ENCODE measurements around the gene NOTUM. TPM values are rescaled to one million over a fixed set of nuclear protein-coding genes. Genes with fewer than 3 reads are reported as not detected.

The NOTUM gene
- total and polyA plus RNA-seq, 10 of the 15 experiments (the other 5 are each of a cell fraction or from before 2014, with no cell fraction given): 0.04 to 0.13 TPM; not detected in 8

DNA sequence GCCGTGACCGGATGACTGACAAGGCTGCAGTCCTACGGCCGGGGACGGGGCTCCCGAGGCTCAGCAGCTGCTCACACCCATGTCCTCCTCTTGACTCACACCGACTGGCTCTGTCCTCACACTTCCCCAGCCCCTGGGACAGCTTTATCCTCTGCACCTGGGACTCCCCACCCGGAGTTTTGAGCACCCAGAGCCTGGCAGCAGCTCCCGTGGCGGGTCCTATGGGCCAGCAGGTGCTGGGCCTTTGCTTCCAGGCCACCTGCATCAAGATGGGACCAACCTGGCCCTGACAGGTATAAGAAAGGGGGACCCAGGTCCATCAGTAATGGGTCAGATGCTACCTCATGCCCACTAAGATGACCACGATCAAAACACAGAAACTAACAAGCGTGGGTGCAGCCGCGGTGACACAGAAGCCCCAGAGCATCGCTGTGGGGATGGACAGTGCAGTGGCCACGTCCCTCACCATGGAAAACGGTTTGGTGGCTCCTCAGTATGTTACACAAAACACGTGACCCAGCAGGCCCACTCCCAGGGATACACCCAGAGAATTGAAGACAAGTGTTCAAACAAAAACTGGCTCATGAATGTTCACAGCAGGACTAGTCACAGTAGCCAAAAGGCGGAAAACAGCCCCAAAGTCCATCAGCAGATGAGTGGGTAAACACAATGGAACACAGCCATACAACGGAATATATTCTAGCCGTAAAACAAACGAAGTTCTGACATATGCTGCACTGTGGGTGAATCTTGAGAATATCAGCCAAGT, 3.3 kb upstream of the NOTUM start:
- TF ChIP-seq PRDM15 (CRISPR knock-in tag; IDR thresholded peaks at IDR 0.05): no peak
- TF ChIP-seq TCF12 (IDR thresholded peaks at IDR 0.05; ENCODE audit: low read depth, low read length): no peak
- no peak for TF ChIP-seq TBL1XR1 (IDR thresholded peaks at IDR 0.05; ENCODE audit: low read depth, low read length)
- no peak for TF ChIP-seq POLR2AphosphoS2 (IDR thresholded peaks at IDR 0.05; ENCODE audit: low read depth, low read length)
- Histone ChIP-seq H3K9ac (ENCODE audit: control insufficient read depth, insufficient read depth, low read length) (no peak overlapping the region), H3K9me3 (replicated peaks; ENCODE audit: control insufficient read depth, insufficient read depth, low read length) (no peaks in the 10 kb centered on the region), H2AFZ (ENCODE audit: control insufficient read depth, low read depth, low read length) (no peak overlapping the region), H3K4me1 (ENCODE audit: control insufficient read depth, insufficient read depth, low read length) (peaks cover 18% of the 10 kb centered on the region), H3K79me2 (ENCODE audit: control insufficient read depth, insufficient read depth, low read length) (no peaks in the 10 kb centered on the region), H4K20me1 (ENCODE audit: control insufficient read depth, insufficient read depth) (no peaks in the 10 kb centered on the region), H3K27me3 (replicated peaks in 1 of 2; ENCODE audit: control insufficient read depth in 2 of 2, insufficient read depth in 2 of 2, low read length in 1 of 2) (peaks cover 7 to 15% of the 10 kb centered on the region in 2 experiments), H3K27ac (ENCODE audit: control insufficient read depth, insufficient read depth) (no peak overlapping the region), H3K36me3 (ENCODE audit: control insufficient read depth in 2 of 2, insufficient read depth in 2 of 2, low read length in 1 of 2) (no peaks in the 10 kb centered on the region), H3K4me2 (ENCODE audit: control insufficient read depth, insufficient read depth) (no peak overlapping the region), H3K4me3 (no peak overlapping the region)
- in situ Hi-C loops (cut with MboI): no loop called here
- ChIA-PET CTCF (interaction anchor here (0.9 kb wide), 1 partner anchor 59 kb away, joined by 5 read pairs; the partner anchor contains the start of genes CENPX and LRRC45), POLR2A (interaction anchor here (0.7 kb wide), 1 partner anchor 257 kb away, joined by 3 read pairs; no protein-coding TSS in a partner anchor), RAD21 (ENCODE audit: unreplicated experiment) (interaction anchor here (1.2 to 2.0 kb wide), 2 partner anchors 56 to 57 kb away, joined by 3 to 4 read pairs; no protein-coding TSS in a partner anchor), SMC1A (ENCODE audit: uncharacterized antibody, unreplicated experiment) (no interaction called here)
- DNase-seq (ENCODE audit: low read depth, low spot score) (no peak), ATAC-seq (no peak), FAIRE-seq (no peak)
- no TSS peak for BruUV-seq (replicated peaks)
- WGBS (ENCODE audit: insufficient coverage, insufficient replicate concordance, low lambda C conversion rate, missing lambda C conversion rate): 26% methylated on average over 17 of the region's 22 CpGs
- intact Hi-C loops (cut with micrococcal nuclease; ENCODE audit: unreplicated experiment): no loop called here
